GM19099 (cell line): Measurements from ENCODE around the gene PIK3CB.

ENCODE experiments used
- POLR2A ChIP-seq: IDR thresholded peaks from 3 replicates; pipeline ENCODE4 v1.6.1; 2011; ENCODE audit warnings: low read depth; ENCODE audit not compliant: insufficient read length; ENCODE audit errors: extremely low read depth

PIK3CB gene

DNA sequence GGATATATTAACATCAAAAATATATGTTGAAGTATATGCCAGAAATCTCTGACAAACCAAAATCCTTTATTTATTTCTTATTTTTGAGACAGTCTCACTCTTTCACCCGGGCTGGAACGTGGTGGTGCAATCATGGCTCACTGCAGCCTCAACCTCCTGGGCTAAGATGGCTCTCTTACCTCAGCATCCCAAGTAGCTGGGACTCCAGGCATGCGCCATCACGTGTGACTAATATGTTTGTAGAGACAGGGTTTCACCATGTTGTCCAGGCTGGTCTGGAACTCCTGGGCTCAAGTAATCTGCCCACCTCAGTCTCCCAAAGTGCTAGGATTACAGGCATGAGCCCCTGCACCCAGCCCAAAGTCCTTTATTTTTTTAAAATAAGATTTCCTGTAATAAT, 214.3 kb downstream of the PIK3CB start:
- TF ChIP-seq POLR2A = no peak

GRCh38 chr3:138615462-138615861, 219.3 kb downstream of the PIK3CB start:
- TF ChIP-seq POLR2A = no peak

DNA sequence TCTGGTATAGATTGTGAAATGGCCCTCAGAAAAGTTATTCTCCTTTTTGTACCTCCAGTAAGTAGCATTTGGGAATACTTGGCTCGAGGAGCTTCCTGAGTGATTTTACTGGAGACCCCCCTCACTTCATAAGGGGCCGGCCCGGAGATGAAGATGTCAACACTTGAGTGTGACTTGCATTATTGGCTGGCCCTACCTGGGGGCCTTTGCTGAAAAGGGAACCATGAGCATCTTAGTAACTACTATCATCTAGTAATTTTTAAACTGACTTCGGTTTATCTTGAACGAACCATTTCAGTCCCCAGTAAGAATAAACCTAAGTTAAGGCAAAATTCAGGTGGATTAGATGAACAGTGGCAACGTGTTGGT, 224.8 kb downstream of the PIK3CB start:
- no peak for TF ChIP-seq POLR2A

DNA sequence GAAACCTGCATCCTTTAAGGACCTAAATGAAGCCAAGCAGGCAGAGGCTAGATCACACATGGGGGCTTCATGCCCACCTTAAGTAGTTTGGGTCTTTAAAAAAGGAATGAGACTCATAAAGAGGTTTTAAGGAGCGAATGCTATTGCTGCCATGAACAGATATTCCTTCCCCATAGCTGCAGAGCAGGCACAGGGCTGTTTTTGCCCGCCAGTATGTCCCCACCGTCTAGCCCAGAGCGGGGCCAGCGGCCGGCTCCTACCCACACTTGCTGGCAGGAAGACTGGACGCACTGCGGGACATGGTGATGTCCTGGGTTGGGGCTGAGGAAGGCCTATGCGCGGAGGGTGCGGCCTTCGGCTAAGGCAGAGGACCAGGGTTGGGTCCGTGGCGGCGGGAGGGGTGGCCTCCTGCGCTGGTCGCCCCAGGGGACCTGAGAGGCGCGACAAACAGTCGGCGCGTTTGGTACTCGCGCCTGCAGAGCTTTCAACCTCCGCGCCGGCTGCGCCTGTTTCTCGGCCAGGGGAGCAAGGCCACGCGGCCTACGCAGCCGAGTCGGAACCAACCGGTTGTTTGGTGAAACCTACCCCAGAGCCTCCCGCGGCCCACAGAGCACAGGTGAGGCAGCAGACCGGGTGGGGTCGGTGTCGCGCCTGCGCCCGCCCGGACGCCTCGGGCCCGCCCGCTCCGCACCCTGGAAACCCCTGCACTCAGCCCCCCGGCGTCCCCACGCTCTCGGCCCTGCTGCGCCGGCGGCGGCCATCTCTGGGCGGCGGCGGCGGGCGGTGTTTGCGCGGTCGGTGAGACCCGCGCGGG, 226.2 kb downstream of the PIK3CB start, which contains the start of gene FAIM:
TSS of gene FAIM (plus strand) at position 450 of the 814 bp plus-strand sequence. CDS start 10,956 bp downstream, outside the sequence.
- peak; percentile 72 for TF ChIP-seq POLR2A
